Left ventricle myocardium inferior (tissue), 1 donor: ENCODE data around the gene ENDOV. TPM values are rescaled to one million over a fixed set of nuclear protein-coding genes. Genes with fewer than 3 reads are reported as not detected.
A peak's percentile ranks its signal among the peaks of the same experiment; 100 is the strongest.

Source experiments
- DNase-seq: peaks from one replicate; pipeline ENCODE4 v3.0.0-alpha.2; 2020
- H3K27ac ChIP-seq: fragments of 200-600 bp; replicated peaks from 2 replicates; pipeline ENCODE4 v1.8.0; 2021
- H3K27me3 ChIP-seq: fragments of 200-600 bp; 2 replicates; pipeline ENCODE4 v1.8.0; 2021; ENCODE audit warnings: low read depth
- H3K36me3 ChIP-seq: fragments of 200-600 bp; 2 replicates; pipeline ENCODE4 v1.8.0; 2021
- H3K4me1 ChIP-seq: fragments of 200-600 bp; 2 replicates; pipeline ENCODE4 v1.8.0; 2021
- H3K4me3 ChIP-seq: fragments of 200-600 bp; 2 replicates; pipeline ENCODE4 v1.8.0; 2021; ENCODE audit warnings: mild to moderate bottlenecking, moderate library complexity
- H3K9me3 ChIP-seq: fragments of 200-600 bp; replicated peaks from 2 replicates; pipeline ENCODE4 v1.8.0; 2021
- CTCF ChIP-seq: fragments of 200-600 bp; IDR thresholded peaks from 2 replicates; pipeline ENCODE4 v1.8.0; 2021; ENCODE audit warnings: antibody characterized with exemption, mild to moderate bottlenecking, borderline replicate concordance
- intact Hi-C: fragments of 100-400 bp; cut with micrococcal nuclease; formaldehyde crosslinking; loops from one replicate; pipeline ENCODE4 v1.11.0; 2022
- total RNA-seq: library from RNA; stranded (reverse); fragmentation: NEBNext Ultra II Directional; extraction: Animal tissue kit (Norgen Biotek cat#: 25700); gene quantifications from one replicate; pipeline ENCODE4 v1.2.1, GENCODE V29; 2021
- donor health status: DM: no; HTN: yes; CAD: no; lungs with severe emphysema.

ENDOV gene
- total RNA-seq, 1 donor from 2014 or later = 11.3 TPM

GRCh38 chr17:80437532-80437931 is 22.6 kb downstream of the ENDOV start:
- Histone ChIP-seq H3K27me3 (no peaks in the 10 kb centered on the region), H3K36me3 (no peaks in the 10 kb centered on the region), H3K4me1 (no peaks in the 10 kb centered on the region), H3K9me3 (no peaks in the 10 kb centered on the region), H3K27ac (no peak overlapping the region), H3K4me3 (no peak overlapping the region)
- intact Hi-C loops = no loop called here
- no peak for DNase-seq
- TF ChIP-seq CTCF = no peak

GRCh38 chr17:80438806-80439205 is 23.8 kb downstream of the ENDOV start:
- Histone ChIP-seq H3K27ac (no peak overlapping the region), H3K9me3 (no peaks in the 10 kb centered on the region), H3K27me3 (no peaks in the 10 kb centered on the region), H3K4me3 (no peak overlapping the region), H3K4me1 (no peaks in the 10 kb centered on the region), H3K36me3 (no peaks in the 10 kb centered on the region)
- intact Hi-C loops = no loop called here
- TF ChIP-seq CTCF = no peak
- DNase-seq = no peak

GRCh38 chr17:80439499-80439898 is 24.5 kb downstream of the ENDOV start:
- TF ChIP-seq CTCF = no peak
- H3K36me3 ChIP-seq = no peaks in the 10 kb centered on the region
- H3K27ac ChIP-seq = no peak overlapping the region
- H3K4me3 ChIP-seq = no peak overlapping the region
- H3K4me1 ChIP-seq = no peaks in the 10 kb centered on the region
- no peaks in the 10 kb centered on the region for H3K27me3 ChIP-seq
- no peak for DNase-seq
- H3K9me3 ChIP-seq = no peaks in the 10 kb centered on the region
- intact Hi-C loops = no loop called here

- DNase-seq = peak; percentile 34
- Histone ChIP-seq H3K27me3 (no peaks in the 10 kb centered on the region), H3K36me3 (no peaks in the 10 kb centered on the region), H3K4me3 (no peak overlapping the region), H3K27ac (no peak overlapping the region), H3K9me3 (no peaks in the 10 kb centered on the region), H3K4me1 (no peaks in the 10 kb centered on the region)
- intact Hi-C loops = no loop called here
- TF ChIP-seq CTCF = no peak
These were observed 26.2 kb downstream of the ENDOV start for GRCh38 chr17:80441133-80441578.

GRCh38 chr17:80441598-80442322 is 26.8 kb downstream of the ENDOV start:
- DNase-seq = no peak
- no peak overlapping the region for H3K4me3 ChIP-seq
- no peak overlapping the region for H3K27ac ChIP-seq
- H3K9me3 ChIP-seq = no peaks in the 10 kb centered on the region
- H3K4me1 ChIP-seq = no peaks in the 10 kb centered on the region
- intact Hi-C loops = no loop called here
- TF ChIP-seq CTCF = no peak
- no peaks in the 10 kb centered on the region for H3K27me3 ChIP-seq
- H3K36me3 ChIP-seq = no peaks in the 10 kb centered on the region
